SK-N-SH treated with all-trans-retinoic acid at 6 μM for 48 hours (cell line): ENCODE results near the gene CIITA.

ENCODE experiments used
- CSDC2 ChIP-seq: fragments of 250-450 bp; sonication (Bioruptor Pico); IDR thresholded peaks from 2 replicates; pipeline ENCODE4 v1.5.0; 2020; ENCODE audit warnings: mild to moderate bottlenecking, moderate library complexity
- GLIS3 ChIP-seq: fragments of 250-450 bp; sonication (Bioruptor Pico); IDR thresholded peaks from 2 replicates; pipeline ENCODE4 v1.5.0; 2020; ENCODE audit warnings: mild to moderate bottlenecking, moderate library complexity
- OSR1 ChIP-seq: fragments of 250-450 bp; sonication (Bioruptor Pico); IDR thresholded peaks from 2 replicates; pipeline ENCODE4 v1.8.0; 2022; ENCODE audit warnings: moderate library complexity, mild to moderate bottlenecking, inconsistent platforms
- ZFP30 ChIP-seq: fragments of 450-650 bp; formaldehyde crosslinking; IDR thresholded peaks from 2 replicates; pipeline ENCODE4 v1.5.0; 2022; ENCODE audit warnings: mild to moderate bottlenecking, moderate library complexity
- ZNF8 ChIP-seq: fragments of 450-650 bp; formaldehyde crosslinking; IDR thresholded peaks from 2 replicates; pipeline ENCODE4 v1.5.0; 2020; ENCODE audit warnings: mild to moderate bottlenecking, moderate library complexity
- TF ChIP-seq, protein P1 (sequence below): fragments of 250-450 bp; sonication (Bioruptor Pico); IDR thresholded peaks from 2 replicates; pipeline ENCODE4 v1.8.0; 2020; ENCODE audit warnings: mild to moderate bottlenecking, moderate library complexity, borderline replicate concordance
- TF ChIP-seq, protein P2 (sequence below): fragments of 250-450 bp; sonication (Bioruptor Pico); IDR thresholded peaks from 2 replicates; pipeline ENCODE4 v1.5.0; 2020; ENCODE audit warnings: mild to moderate bottlenecking, moderate library complexity

DNA sequence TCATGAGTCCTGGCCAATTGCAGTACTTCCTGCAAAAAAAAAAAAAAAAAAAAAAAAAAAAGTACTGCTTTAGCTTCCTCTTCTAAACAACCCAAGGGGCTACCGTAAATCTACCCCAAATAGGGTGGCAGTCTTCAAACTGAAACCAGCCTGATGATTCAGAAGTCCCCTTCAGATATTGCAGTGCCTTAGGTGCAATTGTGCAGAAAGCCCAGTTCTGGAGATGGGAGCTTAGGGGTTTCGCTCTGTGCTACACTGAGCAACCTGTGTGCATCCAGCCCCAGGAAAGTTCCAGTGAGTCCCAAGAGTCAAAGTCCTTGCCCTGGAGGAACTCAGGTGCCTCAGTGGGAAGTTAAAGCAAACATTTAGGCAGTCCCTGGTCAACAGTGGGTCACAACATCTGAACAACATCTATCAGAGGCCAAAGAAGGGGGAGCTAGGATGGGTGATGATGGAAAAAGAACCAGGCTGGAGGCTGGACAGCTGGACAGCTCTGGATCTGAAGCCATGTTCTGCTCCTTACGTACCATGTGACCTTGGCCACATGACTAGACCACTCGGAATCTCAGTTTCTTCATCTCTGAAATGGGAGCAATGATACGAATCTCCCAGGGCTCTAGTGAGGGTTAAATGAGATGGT lies 6.7 kb upstream of the CIITA start:
- TF ChIP-seq, protein P1, sequence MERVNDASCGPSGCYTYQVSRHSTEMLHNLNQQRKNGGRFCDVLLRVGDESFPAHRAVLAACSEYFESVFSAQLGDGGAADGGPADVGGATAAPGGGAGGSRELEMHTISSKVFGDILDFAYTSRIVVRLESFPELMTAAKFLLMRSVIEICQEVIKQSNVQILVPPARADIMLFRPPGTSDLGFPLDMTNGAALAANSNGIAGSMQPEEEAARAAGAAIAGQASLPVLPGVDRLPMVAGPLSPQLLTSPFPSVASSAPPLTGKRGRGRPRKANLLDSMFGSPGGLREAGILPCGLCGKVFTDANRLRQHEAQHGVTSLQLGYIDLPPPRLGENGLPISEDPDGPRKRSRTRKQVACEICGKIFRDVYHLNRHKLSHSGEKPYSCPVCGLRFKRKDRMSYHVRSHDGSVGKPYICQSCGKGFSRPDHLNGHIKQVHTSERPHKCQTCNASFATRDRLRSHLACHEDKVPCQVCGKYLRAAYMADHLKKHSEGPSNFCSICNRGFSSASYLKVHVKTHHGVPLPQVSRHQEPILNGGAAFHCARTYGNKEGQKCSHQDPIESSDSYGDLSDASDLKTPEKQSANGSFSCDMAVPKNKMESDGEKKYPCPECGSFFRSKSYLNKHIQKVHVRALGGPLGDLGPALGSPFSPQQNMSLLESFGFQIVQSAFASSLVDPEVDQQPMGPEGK, result no peak
- no peak for TF ChIP-seq OSR1 (CRISPR knock-in tag)
- no peak for TF ChIP-seq ZFP30 (CRISPR knock-in tag)
- no peak for TF ChIP-seq ZNF8 (CRISPR knock-in tag)
- no peak for TF ChIP-seq GLIS3 (CRISPR knock-in tag)
- TF ChIP-seq, protein P2, sequence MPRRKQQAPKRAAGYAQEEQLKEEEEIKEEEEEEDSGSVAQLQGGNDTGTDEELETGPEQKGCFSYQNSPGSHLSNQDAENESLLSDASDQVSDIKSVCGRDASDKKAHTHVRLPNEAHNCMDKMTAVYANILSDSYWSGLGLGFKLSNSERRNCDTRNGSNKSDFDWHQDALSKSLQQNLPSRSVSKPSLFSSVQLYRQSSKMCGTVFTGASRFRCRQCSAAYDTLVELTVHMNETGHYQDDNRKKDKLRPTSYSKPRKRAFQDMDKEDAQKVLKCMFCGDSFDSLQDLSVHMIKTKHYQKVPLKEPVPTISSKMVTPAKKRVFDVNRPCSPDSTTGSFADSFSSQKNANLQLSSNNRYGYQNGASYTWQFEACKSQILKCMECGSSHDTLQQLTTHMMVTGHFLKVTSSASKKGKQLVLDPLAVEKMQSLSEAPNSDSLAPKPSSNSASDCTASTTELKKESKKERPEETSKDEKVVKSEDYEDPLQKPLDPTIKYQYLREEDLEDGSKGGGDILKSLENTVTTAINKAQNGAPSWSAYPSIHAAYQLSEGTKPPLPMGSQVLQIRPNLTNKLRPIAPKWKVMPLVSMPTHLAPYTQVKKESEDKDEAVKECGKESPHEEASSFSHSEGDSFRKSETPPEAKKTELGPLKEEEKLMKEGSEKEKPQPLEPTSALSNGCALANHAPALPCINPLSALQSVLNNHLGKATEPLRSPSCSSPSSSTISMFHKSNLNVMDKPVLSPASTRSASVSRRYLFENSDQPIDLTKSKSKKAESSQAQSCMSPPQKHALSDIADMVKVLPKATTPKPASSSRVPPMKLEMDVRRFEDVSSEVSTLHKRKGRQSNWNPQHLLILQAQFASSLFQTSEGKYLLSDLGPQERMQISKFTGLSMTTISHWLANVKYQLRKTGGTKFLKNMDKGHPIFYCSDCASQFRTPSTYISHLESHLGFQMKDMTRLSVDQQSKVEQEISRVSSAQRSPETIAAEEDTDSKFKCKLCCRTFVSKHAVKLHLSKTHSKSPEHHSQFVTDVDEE (CRISPR knock-in tag), result no peak
- no peak for TF ChIP-seq CSDC2
